Activated CD4-positive, alpha-beta T cell treated with anti-CD3 and anti-CD28 coated beads, Interleukin-2, Interleukin-6, amounts not matched to agents 100 ng/mL and 50 ng/mL, durations not matched to agents 16 hours and 8 hours (primary cell): ENCODE data around the gene CEP192.
"Not testable (repeated sequence)": the region's sequence is repeated elsewhere in the genome, so short reads cannot be mapped to it uniquely, and the experiment has no call there.

Experiments
- DNase-seq: peaks from one replicate; pipeline ENCODE4 v3.0.0-alpha.2; 2020

Gene CEP192

DNA sequence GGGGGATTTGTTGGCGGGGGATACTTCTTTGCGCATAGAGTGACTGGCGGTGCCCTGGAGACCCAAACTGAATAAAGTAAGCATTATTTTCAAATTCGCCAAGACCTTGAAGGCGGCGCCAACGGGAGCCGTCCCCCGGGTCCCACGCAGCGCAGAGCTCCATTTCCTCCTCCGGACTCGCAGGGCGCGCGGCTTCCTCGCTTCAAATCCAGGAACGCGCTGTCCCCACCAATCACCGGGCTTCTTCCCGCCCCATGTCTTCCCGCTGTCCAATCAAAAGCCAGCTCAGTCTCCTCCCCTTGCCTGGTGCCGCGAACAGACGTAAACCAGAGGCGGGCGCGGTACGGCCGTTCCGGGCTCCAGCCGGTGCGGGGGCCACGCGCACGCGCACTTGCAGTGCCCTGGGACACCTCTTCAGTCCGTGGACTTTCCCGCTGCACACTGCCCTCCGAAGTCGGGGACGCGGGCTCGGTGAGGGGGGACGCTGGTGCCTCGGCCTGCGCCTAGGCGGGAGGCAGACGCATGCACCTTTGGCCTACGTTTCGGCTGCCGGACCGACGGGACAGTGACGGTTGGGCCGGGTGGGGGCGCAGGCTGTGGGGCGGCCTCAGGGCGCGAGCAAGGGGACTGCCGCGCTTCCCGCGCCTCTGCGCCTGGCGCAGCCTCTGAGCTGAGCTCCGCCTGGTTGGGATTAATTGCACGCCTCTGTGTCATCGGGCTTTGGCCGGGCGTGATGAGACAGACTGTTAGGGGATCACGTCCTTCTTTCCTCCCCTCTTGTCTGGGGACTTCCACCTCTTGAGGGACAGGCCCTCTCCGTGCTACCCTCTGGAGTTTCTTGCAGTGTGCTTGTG lies at the start of gene CEP192:
Gene CEP192, plus strand, starts transcription at position 396 of the 854 bp plus-strand sequence. CDS start 8,063 bp downstream, outside the sequence.
- DNase-seq = peak; percentile 99

GRCh38 chr18:12943215-12943614 lies 47.9 kb upstream of the CEP192 start:
- no peak for DNase-seq

- DNase-seq = no peak
Observed at GRCh38 chr18:12944709-12945108, 46.5 kb upstream of the CEP192 start.

GRCh38 chr18:12946549-12947284 lies 44.4 kb upstream of the CEP192 start:
- no peak for DNase-seq

- DNase-seq = peak; percentile 99
Observed at GRCh38 chr18:12947285-12948049, 43.7 kb upstream of the CEP192 start, which contains the start of gene SEH1L. SEH1L (plus strand) TSS chr18:12948011; CDS start chr18:12948122, 111 bp downstream.

DNA sequence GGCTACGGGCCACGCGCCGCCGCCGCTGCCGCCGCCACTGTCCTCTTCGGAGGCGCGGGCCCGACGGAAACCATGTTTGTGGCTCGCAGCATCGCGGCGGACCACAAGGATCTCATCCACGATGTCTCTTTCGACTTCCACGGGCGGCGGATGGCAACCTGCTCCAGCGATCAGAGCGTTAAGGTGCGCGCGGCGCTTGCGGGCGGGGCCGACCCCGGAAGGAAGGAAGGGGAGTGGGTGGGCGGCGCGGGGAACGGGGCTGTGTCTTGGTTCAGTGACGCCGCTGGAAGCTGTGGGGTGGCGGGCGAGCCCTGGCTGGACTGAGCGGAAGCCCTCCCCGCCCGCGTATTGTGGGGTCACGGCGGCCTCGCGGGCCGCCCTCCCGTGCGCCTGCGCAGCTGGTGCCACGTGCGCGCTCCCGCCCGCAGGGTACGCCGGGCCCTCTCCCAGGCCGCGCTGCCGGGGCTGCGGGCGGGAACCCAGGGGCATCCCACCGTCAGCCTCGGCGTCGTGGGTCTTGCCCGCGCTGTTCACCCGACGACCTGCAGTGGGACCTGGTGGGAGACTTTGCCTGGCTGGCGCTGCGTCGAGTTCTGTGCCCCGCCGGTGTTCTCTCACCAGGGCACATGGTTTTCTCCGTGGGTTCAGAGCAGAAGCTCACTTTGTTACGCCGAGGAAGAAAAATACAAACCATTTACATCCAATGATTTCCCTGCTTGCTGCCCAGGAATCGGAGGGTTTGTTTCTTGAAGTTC lies 42.9 kb upstream of the CEP192 start:
- peak; percentile 99 for DNase-seq

DNA sequence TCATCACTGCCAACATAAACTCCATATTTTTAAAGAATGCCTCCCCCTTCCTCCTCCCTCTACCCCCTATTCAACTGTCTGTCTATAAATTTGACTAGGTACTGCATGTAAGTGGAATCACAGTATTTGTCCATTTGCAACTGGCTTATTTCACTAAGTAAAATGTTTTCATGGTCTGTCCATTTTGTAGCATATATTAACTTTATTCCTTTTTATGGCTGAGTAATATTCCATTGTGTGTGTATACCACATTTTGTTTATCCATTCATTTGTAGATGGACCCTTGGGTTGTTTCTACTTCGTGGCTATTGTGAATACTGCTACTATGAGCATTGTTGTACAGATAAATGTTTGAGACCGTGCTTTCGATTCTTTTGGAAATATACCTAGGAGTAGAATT lies 32.7 kb upstream of the CEP192 start:
- no peak for DNase-seq

DNA sequence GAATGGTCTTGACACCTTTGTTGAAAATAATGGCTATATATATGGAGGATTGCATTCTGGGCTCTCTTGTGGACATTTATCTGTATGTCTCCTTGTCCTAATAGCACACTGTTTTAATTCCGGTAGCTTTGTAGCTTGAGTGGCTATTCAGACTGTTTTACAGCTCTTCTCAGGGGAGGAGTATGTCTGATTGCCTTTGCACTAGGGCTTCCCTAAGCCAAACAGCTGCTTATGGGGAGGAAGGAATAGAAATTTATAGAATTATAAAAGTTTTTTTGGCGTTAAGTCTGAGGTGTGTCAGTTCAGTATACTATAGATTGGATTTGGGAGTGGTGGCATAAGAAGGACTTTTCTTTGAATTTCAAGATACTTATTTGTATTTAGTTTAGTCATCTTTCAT lies 30.8 kb upstream of the CEP192 start:
- no peak for DNase-seq

- no peak for DNase-seq
Observed at GRCh38 chr18:12960853-12961397, 30.2 kb upstream of the CEP192 start.

- DNase-seq = no peak
Observed at GRCh38 chr18:12963069-12963468, 28.1 kb upstream of the CEP192 start.

- no peak for DNase-seq
Observed at GRCh38 chr18:12968115-12968514, 23.0 kb upstream of the CEP192 start.

- peak; percentile 48 for DNase-seq
Observed at GRCh38 chr18:12968619-12969018, 22.5 kb upstream of the CEP192 start.

DNA sequence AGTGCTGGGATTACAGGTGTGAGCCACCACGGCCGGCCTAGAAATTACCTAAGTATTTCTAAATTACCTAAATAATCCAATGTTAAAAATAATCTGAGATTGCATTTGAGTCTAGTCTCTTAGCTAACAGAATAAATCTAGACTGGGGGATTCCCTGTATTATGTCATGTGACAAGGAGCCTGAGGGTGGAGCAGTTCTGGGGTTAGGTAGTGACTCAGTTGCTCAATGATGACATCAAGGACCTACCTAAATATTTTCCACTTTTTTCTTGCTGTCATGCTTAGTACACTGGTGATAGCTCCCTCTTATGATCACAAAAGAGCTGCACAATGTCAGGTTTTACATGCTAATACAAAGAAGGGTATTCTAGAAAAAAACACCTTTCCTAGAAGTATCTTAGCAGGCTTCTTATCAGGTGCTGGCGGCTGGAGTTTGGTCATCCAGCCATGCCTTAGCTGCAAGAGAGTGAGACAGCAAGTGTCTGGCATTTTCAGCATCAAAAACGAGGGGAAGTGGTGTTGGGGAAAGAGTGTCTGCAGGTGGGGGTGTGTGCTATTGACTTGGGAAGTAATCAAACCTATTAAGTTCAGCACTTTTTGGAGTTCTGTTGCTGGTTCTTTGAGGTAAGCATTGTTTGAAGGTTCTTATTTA lies 17.5 kb upstream of the CEP192 start:
- DNase-seq = no peak

DNA sequence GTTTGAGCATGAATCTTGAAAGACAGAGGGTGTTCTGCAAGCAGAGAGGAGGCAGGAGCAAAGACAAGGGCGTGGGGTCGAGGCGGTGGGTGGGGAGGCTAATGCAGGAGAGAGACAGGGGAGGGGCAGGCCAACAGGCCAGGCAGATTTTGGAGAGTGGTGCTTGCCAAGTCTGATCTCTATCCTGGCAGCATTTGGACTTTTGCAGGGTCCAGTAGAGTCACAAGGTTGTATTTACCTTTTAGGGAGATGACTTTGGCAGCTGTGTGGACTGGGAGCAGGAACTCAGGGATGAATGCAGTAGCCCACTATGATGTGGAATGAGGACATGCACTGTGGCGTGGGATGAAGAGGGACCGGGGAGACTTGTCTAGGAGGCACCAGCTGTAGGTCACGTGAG lies 15.7 kb upstream of the CEP192 start:
- DNase-seq = no peak

DNA sequence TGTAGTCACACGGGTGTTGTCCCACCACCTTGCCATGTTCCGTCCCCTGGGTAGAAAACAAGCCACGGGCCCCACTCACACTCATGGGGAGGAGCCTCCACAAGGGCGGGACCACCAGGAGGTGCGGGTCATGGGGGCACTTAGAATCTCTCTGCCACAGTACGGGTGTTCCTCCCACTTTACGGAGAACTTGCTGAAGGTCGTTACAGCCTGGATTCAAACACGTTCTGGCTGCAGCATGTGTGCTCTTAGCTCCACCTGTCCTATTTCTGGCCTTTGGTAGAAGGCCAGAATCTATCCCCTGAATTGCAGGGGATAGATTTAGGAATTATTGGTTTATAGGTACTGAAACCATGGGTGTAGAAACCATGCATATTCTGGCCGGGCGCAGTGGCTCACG lies 14.9 kb upstream of the CEP192 start:
- no peak for DNase-seq

DNA sequence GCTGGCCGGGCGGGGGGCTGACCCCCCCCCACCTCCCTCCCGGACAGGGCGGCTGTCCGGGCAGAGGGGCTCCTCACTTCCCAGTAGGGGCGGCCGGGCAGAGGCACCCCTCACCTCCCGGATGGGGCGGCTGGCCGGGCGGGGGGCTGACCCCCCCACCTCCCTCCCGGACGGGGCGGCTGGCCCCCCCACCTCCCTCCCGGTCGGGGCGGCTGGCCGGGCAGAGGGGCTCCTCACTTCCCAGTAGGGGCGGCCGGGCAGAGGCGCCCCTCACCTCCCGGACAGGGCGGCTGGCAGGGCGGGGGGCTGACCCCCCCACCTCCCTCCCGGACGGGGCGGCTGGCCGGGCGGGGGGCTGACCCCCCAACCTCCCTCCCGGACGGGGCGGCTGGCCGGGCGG lies 11.1 kb upstream of the CEP192 start:
- DNase-seq = not testable (repeated sequence)

DNA sequence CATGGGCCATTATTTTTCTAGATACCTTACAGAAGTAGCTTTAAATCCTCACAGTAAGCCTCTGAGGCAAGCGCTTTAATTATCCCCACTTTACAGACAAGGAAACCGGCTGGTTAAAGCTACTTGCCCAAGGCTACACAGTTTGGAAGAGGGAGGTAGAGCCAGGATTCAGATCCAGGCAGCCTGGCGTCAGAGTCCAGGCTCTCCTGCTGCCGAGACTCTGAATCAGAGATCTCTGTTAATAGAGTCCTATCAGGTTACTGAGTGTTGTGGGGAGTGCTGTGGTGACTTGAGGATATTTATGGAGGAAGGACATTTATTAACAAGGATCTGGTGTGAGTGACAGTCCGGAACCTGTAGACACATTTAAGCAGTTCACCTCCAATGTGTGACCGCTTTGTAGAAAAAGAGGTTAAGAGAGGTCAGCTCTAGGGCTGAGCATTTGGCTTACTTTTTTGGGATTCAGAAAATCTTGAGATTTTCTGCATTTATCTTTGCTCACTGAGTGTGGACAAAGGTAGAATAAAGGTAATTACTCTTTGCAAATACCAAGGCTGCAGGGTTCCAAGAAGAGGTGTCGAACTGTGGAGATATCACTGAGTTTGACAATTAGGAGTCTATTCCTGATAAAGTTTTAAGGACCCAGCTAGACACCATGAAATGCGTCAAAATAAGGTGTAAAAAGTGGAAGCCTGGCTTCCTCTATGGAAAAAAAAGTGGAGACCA lies 1.6 kb upstream of the CEP192 start:
- DNase-seq = no peak

- peak; percentile 70 for DNase-seq
Observed at GRCh38 chr18:12990123-12990475, 1.1 kb upstream of the CEP192 start.

GRCh38 chr18:12990641-12990966 lies 558 bp upstream of the CEP192 start:
- DNase-seq = no peak

GRCh38 chr18:12991821-12992179 lies 638 bp downstream of the CEP192 start:
- no peak for DNase-seq

DNA sequence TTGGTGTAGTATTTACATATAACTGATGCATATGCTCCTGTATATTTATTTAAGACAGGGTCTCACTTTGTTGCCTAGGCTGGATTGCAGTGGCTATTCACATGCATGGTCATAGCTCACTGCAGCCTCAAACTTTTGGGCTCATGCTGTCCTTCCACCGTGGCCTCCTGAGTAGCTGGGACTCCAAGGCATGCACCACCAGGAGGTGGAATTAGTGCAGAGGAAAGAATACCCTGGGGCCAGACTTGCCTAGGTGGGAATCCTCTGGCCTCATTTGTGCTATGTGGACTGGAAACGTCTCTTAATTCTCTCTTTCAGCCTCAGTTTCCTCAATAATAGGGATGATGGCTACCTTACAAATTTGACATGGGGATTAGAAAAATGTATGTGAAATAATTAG lies 2.3 kb downstream of the CEP192 start:
- no peak for DNase-seq
